Panc1 (cell line): ENCODE results near the gene TECR. TPM values are rescaled to one million over a fixed set of nuclear protein-coding genes. Genes with fewer than 3 reads are reported as not detected.
"Not testable (repeated sequence)": the region's sequence is repeated elsewhere in the genome, so short reads cannot be mapped to it uniquely, and the experiment has no call there.

ENCODE experiments used
- ATAC-seq: fragments of 200-7000 bp; cut with Tn5 transposase; 2 replicates; pipeline ENCODE4 v1.9.1; 2020; ENCODE audit warnings: mild to moderate bottlenecking, moderate library complexity
- BruUV-seq: library from RNA; stranded (reverse); fragments of 400-500 nt; replicated peaks from 2 replicates; lab custom pipeline; 2021; lab: Mats Ljungman, UMichigan
- CTCF ChIA-PET: fragments of 300-600 bp; sonication (Branson Sonifier 250); formaldehyde crosslinking; loops from one replicate; lab custom pipeline; 2022; ENCODE audit warnings: antibody characterized with exemption; lab: Charles Lee
- POLR2A ChIA-PET: fragments of 300-600 bp; sonication (Branson Sonifier 250); formaldehyde crosslinking; loops from one replicate; lab custom pipeline; 2022; ENCODE audit warnings: antibody characterized with exemption; lab: Charles Lee
- DNase-seq: peaks from one replicate; pipeline ENCODE4 v3.0.0-alpha.2; 2010; ENCODE audit warnings: low read depth, low spot score
- H3K27ac ChIP-seq: 2 replicates; pipeline ENCODE4 v1.5.1; 2011; ENCODE audit warnings: mild to moderate bottlenecking, low read length, inconsistent platforms
- H3K27me3 ChIP-seq: fragments of 200-500 bp; sonication (Bioruptor generic); 2 replicates; pipeline ENCODE4 v1.6.0; 2014; ENCODE audit warnings: low read length, inconsistent platforms; ENCODE audit not compliant: control insufficient read depth, insufficient read depth
- H3K36me3 ChIP-seq: fragments of 200-500 bp; sonication (Bioruptor generic); 2 replicates; pipeline ENCODE4 v1.5.1; 2014; ENCODE audit warnings: inconsistent platforms, mild to moderate bottlenecking, low read length, moderate library complexity; ENCODE audit not compliant: control insufficient read depth, insufficient read depth
- H3K4me1 ChIP-seq: 2 replicates; pipeline ENCODE4 v1.5.1; 2011; ENCODE audit warnings: inconsistent platforms, mild to moderate bottlenecking, low read length, moderate library complexity; ENCODE audit not compliant: control insufficient read depth, insufficient read depth
- H3K4me3 ChIP-seq, 2 experiments: 2 replicates each; pipeline ENCODE4 v1.5.1; 2011 to 2012; ENCODE audit warnings: low read depth in 2 of 2, low read length in 2 of 2, mild to moderate bottlenecking in 2 of 2, inconsistent platforms in 1 of 2, moderate library complexity in 1 of 2
- H3K9me3 ChIP-seq: fragments of 200-500 bp; sonication (Bioruptor generic); 2 replicates; pipeline ENCODE4 v1.5.1; 2014; ENCODE audit warnings: low read depth, mild to moderate bottlenecking, inconsistent platforms, low read length, moderate library complexity; ENCODE audit not compliant: control insufficient read depth, insufficient read depth
- CTCF ChIP-seq: fragments of 450-650 bp; IDR thresholded peaks from 2 replicates; pipeline ENCODE4 v1.5.1; 2017; ENCODE audit warnings: mild to moderate bottlenecking
- POLR2AphosphoS5 ChIP-seq: IDR thresholded peaks from 2 replicates; pipeline ENCODE4 v1.6.1; 2012; ENCODE audit warnings: mild to moderate bottlenecking, low read depth, low read length, moderate library complexity
- REST ChIP-seq, 2 experiments: IDR thresholded peaks; 2 replicates each; pipeline ENCODE4 v1.6.1; 2011 to 2012; ENCODE audit warnings: low read depth in 2 of 2, control low read depth in 1 of 2, low read length in 1 of 2, mild to moderate bottlenecking in 1 of 2, moderate library complexity in 1 of 2; ENCODE audit not compliant: insufficient read depth in 1 of 2
- SIN3A ChIP-seq: IDR thresholded peaks from 2 replicates; pipeline ENCODE4 v1.6.1; 2012; ENCODE audit warnings: low read depth, mild to moderate bottlenecking, low read length, moderate library complexity, borderline replicate concordance; ENCODE audit not compliant: insufficient read depth
- TCF7L2 ChIP-seq: IDR thresholded peaks from 2 replicates; pipeline ENCODE4 v1.6.1; 2011; ENCODE audit warnings: mild to moderate bottlenecking, low read depth, low read length, inconsistent platforms
- in situ Hi-C: cut with HindIII; loops from 2 replicates; pipeline ENCODE4 v1.10.0; 2016; ENCODE audit warnings: low sequenced_read_pairs, low pct_unique_long_range_greater_than_20kb
- intact Hi-C: fragments of 100-400 bp; cut with micrococcal nuclease; formaldehyde crosslinking; loops from one replicate; pipeline ENCODE4 v1.10.0; 2022; ENCODE audit not compliant: unreplicated experiment
- total RNA-seq: library from RNA; stranded (reverse); gene quantifications from one replicate; pipeline ENCODE4 v1.2.1, GENCODE V29; 2021; ENCODE audit not compliant: unreplicated experiment

Gene TECR
- total RNA-seq, 1 experiment from 2014 or later = 233 TPM

- Histone ChIP-seq H3K4me1 (no peaks in the 10 kb centered on the region), H3K27ac (no peak overlapping the region), H3K36me3 (no peaks in the 10 kb centered on the region), H3K27me3 (no peaks in the 10 kb centered on the region), H3K9me3 (no peaks in the 10 kb centered on the region), H3K4me3 (no peak overlapping the region)
- no TSS peak for BruUV-seq
- no peak for DNase-seq
- intact Hi-C loops (no loop called here), in situ Hi-C loops (no loop called here)
- ChIA-PET POLR2A (no interaction called here), CTCF (no interaction called here)
- TF ChIP-seq SIN3A = no peak
- TF ChIP-seq POLR2AphosphoS5 = no peak
- no peak for TF ChIP-seq REST (IDR thresholded peaks at IDR 0.05; ENCODE audit: insufficient read depth in 1 of 2, low read depth in 2 of 2, low read length in 1 of 2)
- TF ChIP-seq CTCF = no peak
- TF ChIP-seq TCF7L2 = no peak
- ATAC-seq = no peak
These were observed 83.3 kb downstream of the TECR start for GRCh38 chr19:14612657-14613056.

- H3K36me3 ChIP-seq, H3K4me3 ChIP-seq, DNase-seq, intact Hi-C loops, BruUV-seq, H3K4me1 ChIP-seq, H3K9me3 ChIP-seq, in situ Hi-C loops, H3K27ac ChIP-seq, H3K27me3 ChIP-seq, POLR2A ChIA-PET, ATAC-seq: not testable (repeated sequence)
- CTCF ChIA-PET = interaction anchor here (0.7 kb wide), 1 partner anchor 539 kb away, joined by 6 read pairs; no protein-coding TSS in a partner anchor
These were observed 84.2 kb downstream of the TECR start for GRCh38 chr19:14613399-14614098.

- Histone ChIP-seq H3K27ac (no peak overlapping the region), H3K9me3 (peaks cover 3% of the 10 kb centered on the region; the same call in 1 of the 2 replicates), H3K27me3 (no peaks in the 10 kb centered on the region), H3K4me1 (no peaks in the 10 kb centered on the region), H3K36me3 (no peaks in the 10 kb centered on the region), H3K4me3 (no peak overlapping the region)
- no peak for DNase-seq
- BruUV-seq = no TSS peak
- intact Hi-C loops (no loop called here), in situ Hi-C loops (no loop called here)
- TF ChIP-seq POLR2AphosphoS5 (no peak), REST (IDR thresholded peaks at IDR 0.05; ENCODE audit: insufficient read depth in 1 of 2, low read depth in 2 of 2, low read length in 1 of 2) (no peak), TCF7L2 (no peak), CTCF (no peak), SIN3A (no peak)
- no peak for ATAC-seq
- ChIA-PET CTCF (no interaction called here), POLR2A (no interaction called here)
These were observed 84.7 kb downstream of the TECR start for GRCh38 chr19:14614099-14614412.
